K562 (cell line): Measurements from ENCODE around the gene FLAD1. TPM values are rescaled to one million over a fixed set of nuclear protein-coding genes. Genes with fewer than 3 reads are reported as not detected.
A peak's percentile ranks its signal among the peaks of the same experiment; 100 is the strongest.

Source experiments
- CBFA2T3 ChIP-seq: fragments of 450-650 bp; IDR thresholded peaks from 2 replicates; pipeline ENCODE4 v1.6.1; 2017
- CC2D1A ChIP-seq: fragments of 450-650 bp; IDR thresholded peaks from 2 replicates; pipeline ENCODE4 v1.6.1; 2017; ENCODE audit warnings: mild to moderate bottlenecking
- DPF2 ChIP-seq: fragments of 450-650 bp; IDR thresholded peaks from 2 replicates; pipeline ENCODE4 v1.6.1; 2016
- E4F1 ChIP-seq: fragments of 250-450 bp; sonication (Bioruptor Pico); IDR thresholded peaks from 2 replicates; pipeline ENCODE4 v1.5.0; 2021; ENCODE audit warnings: mild to moderate bottlenecking, borderline replicate concordance
- FIP1L1 ChIP-seq: fragments of 200-400 bp; formaldehyde crosslinking; IDR thresholded peaks from 2 replicates; pipeline ENCODE4 v1.6.1; 2018; ENCODE audit warnings: mild to moderate bottlenecking, low read depth, low read length; ENCODE audit not compliant: poor library complexity, severe bottlenecking
- HBP1 ChIP-seq: fragments of 450-650 bp; formaldehyde crosslinking; IDR thresholded peaks from 2 replicates; pipeline ENCODE4 v1.4.0; 2022; ENCODE audit warnings: missing genetic modification characterization
- POLR2G ChIP-seq: fragments of 200-400 bp; formaldehyde crosslinking; IDR thresholded peaks from 2 replicates; pipeline ENCODE4 v1.6.1; 2017; ENCODE audit warnings: low read depth, mild to moderate bottlenecking, antibody characterized with exemption, low read length, moderate library complexity
- RBM34 ChIP-seq: fragments of 200-400 bp; formaldehyde crosslinking; IDR thresholded peaks from 2 replicates; pipeline ENCODE4 v1.6.1; 2018; ENCODE audit warnings: low read length, borderline replicate concordance; ENCODE audit not compliant: insufficient read depth
- SAFB ChIP-seq: fragments of 200-400 bp; formaldehyde crosslinking; IDR thresholded peaks from 2 replicates; pipeline ENCODE4 v1.6.1; 2017; ENCODE audit warnings: low read depth, low read length, borderline replicate concordance
- SRF ChIP-seq, 2 experiments: fragments of 250-450, 450-650 bp in 1 of 2; sonication (Bioruptor Pico) in 1 of 2; sonication (generic) in 1 of 2; formaldehyde crosslinking; IDR thresholded peaks; 2 replicates each; pipeline versions ENCODE4 v1.5.0 to v1.5.1; 2020 to 2022; ENCODE audit warnings: mild to moderate bottlenecking in 1 of 2, missing genetic modification reagents in 1 of 2
- THAP12 ChIP-seq: fragments of 250-450 bp; sonication (Bioruptor Pico); IDR thresholded peaks from 2 replicates; pipeline ENCODE4 v1.9.0; 2021; ENCODE audit warnings: mild to moderate bottlenecking, inconsistent platforms
- U2AF1 ChIP-seq: fragments of 200-400 bp; formaldehyde crosslinking; optimal IDR thresholded peaks from 2 replicates; pipeline ENCODE3; 2017; ENCODE audit warnings: mild to moderate bottlenecking, low read depth, low read length, moderate library complexity
- VEZF1 ChIP-seq: fragments of 200-800 bp; sonication (Bioruptor generic); IDR thresholded peaks from 2 replicates; pipeline ENCODE4 v1.6.1; 2017; ENCODE audit warnings: missing genetic modification characterization, missing compliant biosample characterization
- ZFP30 ChIP-seq: fragments of 250-450 bp; sonication (Bioruptor Pico); IDR thresholded peaks from 2 replicates; pipeline ENCODE4 v1.8.0; 2022; ENCODE audit warnings: moderate library complexity, mild to moderate bottlenecking, inconsistent platforms, borderline replicate concordance
- ZNF165 ChIP-seq: fragments of 250-450 bp; sonication (Bioruptor Pico); IDR thresholded peaks from 2 replicates; pipeline ENCODE4 v1.4.0; 2020; ENCODE audit warnings: borderline replicate concordance
- ZNF175 ChIP-seq: fragments of 200-800 bp; sonication (Bioruptor generic); IDR thresholded peaks from 2 replicates; pipeline ENCODE4 v1.6.1; 2016; ENCODE audit warnings: low read depth, mild to moderate bottlenecking, missing genetic modification characterization, missing compliant biosample characterization
- ZNF263 ChIP-seq: sonication (generic); formaldehyde crosslinking; IDR thresholded peaks from 2 replicates; pipeline ENCODE4 v1.8.0; 2022; ENCODE audit warnings: mild to moderate bottlenecking, missing genetic modification reagents, borderline replicate concordance
- ZNF431 ChIP-seq: sonication (generic); formaldehyde crosslinking; IDR thresholded peaks from 2 replicates; pipeline ENCODE4 v1.8.0; 2022; ENCODE audit warnings: mild to moderate bottlenecking, missing genetic modification reagents
- polyA plus RNA-seq, 8 experiments: library from polyadenylated mRNA; depleted of rRNA in 4 of 8; stranded (reverse) in 5 of 8; unstranded in 3 of 8; fragments of >200 nt; fragmentation: Nextera tagmentation in 2 of 8; fragmentation: Illumina TruSeq in 1 of 8; extraction: Ambion mirVana in 2 of 8; extraction: Trizol in 1 of 8; gene quantifications; 2 replicates each; pipeline versions ENCODE4 v1.2.1 to v1.2.3, GENCODE V29; 2011 to 2014; ENCODE audit warnings: inconsistent platforms in 1 of 8, missing spikeins in 1 of 8
- total RNA-seq, 7 experiments: library from RNA; depleted of rRNA in 6 of 7; stranded (reverse); fragments of >200 nt in 6 of 7; fragmentation: Illumina TruSeq in 2 of 7; extraction: Trizol in 2 of 7; gene quantifications; 2 replicates each; pipeline versions ENCODE4 v1.2.1 to v1.2.3, GENCODE V29; 2011 to 2021; ENCODE audit warnings: low replicate concordance in 1 of 7

FLAD1 gene
- total and polyA plus RNA-seq, 9 of the 15 experiments (the other 6 are each of a cell fraction or from before 2014, with no cell fraction given) = 24.9 to 85.8 (median 67.0) TPM

GRCh38 chr1:155017041-155017945, 34.1 kb downstream of the FLAD1 start (continued):
- peak; percentile 11; the same call in 1 of the 2 replicates for TF ChIP-seq THAP12 (CRISPR knock-in tag)
- 0 out of 2 replicates have a peak, but pooled peaks have one; percentile 21 for TF ChIP-seq CC2D1A
- peak in 1 of 2 experiments; percentile 82; a peak in 2 of 4 replicates for TF ChIP-seq SRF (CRISPR knock-in tag; IDR thresholded peaks at IDR 0.05)
- TF ChIP-seq FIP1L1 = peak; percentile 99
- TF ChIP-seq E4F1 (CRISPR knock-in tag) = no peak
- no peak for TF ChIP-seq ZNF165 (CRISPR knock-in tag)
- peak; percentile 59; the same call in 1 of the 2 replicates for TF ChIP-seq ZNF263
- TF ChIP-seq U2AF1 = peak; percentile 82
- peak; percentile 86 for TF ChIP-seq VEZF1 (CRISPR knock-in tag)
- peak; percentile 73; the same call in 1 of the 2 replicates for TF ChIP-seq DPF2
- TF ChIP-seq ZNF175 (CRISPR knock-in tag) = no peak
- peak; percentile 51; the same call in 1 of the 2 replicates for TF ChIP-seq HBP1
- TF ChIP-seq POLR2G = peak; percentile 87
- TF ChIP-seq RBM34 = 0 out of 2 replicates have a peak, but pooled peaks have one; percentile 55
- peak; percentile 48 for TF ChIP-seq CBFA2T3
- TF ChIP-seq ZFP30 = no peak
- TF ChIP-seq ZNF431 (CRISPR knock-in tag) = peak; percentile 21; the same call in 1 of the 2 replicates
- peak; percentile 61; the same call in 1 of the 2 replicates for TF ChIP-seq SAFB
